Gastrocnemius medialis (tissue), 4 donors: ENCODE measurements around the gene PCDHGA8. TPM values are rescaled to one million over a fixed set of nuclear protein-coding genes. Genes with fewer than 3 reads are reported as not detected.
"Not testable (repeated sequence)": the region's sequence is repeated elsewhere in the genome, so short reads cannot be mapped to it uniquely, and the experiment has no call there.

Source experiments
- ATAC-seq, 2 donors: fragments of 150-250 bp; one replicate each; pipeline ENCODE4 v1.9.1; 2016
- DNase-seq, 2 donors: peaks; one replicate each; pipeline ENCODE4 v3.0.0-alpha.2; 2019
- H3K27ac ChIP-seq, 4 donors: fragments of 200-600 bp; sonication (generic); 1 replicate in 1 of 4; 2 replicates in 3 of 4; pipeline ENCODE4 v1.5.1; 2016 to 2018; ENCODE audit warnings: mild to moderate bottlenecking in 2 of 4, moderate library complexity in 1 of 4
- H3K27me3 ChIP-seq, 3 donors: fragments of 200-600 bp; sonication (generic) in 2 of 3; 1 replicate in 1 of 3; 2 replicates in 2 of 3; pipeline versions ENCODE4 v1.5.1 to v1.6.0; 2016 to 2019; ENCODE audit warnings: mild to moderate bottlenecking in 1 of 3, moderate library complexity in 1 of 3
- H3K36me3 ChIP-seq, 2 donors: fragments of 200-600 bp; sonication (generic) in 1 of 2; one replicate each; pipeline ENCODE4 v1.5.1; 2017 to 2018
- H3K4me1 ChIP-seq, 2 donors: fragments of 200-600 bp; sonication (generic) in 1 of 2; one replicate each; pipeline ENCODE4 v1.5.1; 2016 to 2017; ENCODE audit warnings: mild to moderate bottlenecking in 2 of 2
- H3K4me3 ChIP-seq, 4 donors: fragments of 200-600 bp; sonication (generic) in 3 of 4; 1 replicate in 1 of 4; 2 replicates in 3 of 4; pipeline ENCODE4 v1.5.1; 2016 to 2019; ENCODE audit warnings: mild to moderate bottlenecking in 2 of 4
- H3K9me3 ChIP-seq, 3 donors: fragments of 200-600 bp; sonication (generic) in 2 of 3; 1 replicate in 1 of 3; 2 replicates in 2 of 3; pipeline ENCODE4 v1.5.1; 2016 to 2019
- CTCF ChIP-seq, 5 experiments: fragments of 450-650 bp in 3 of 5; fragments of 200-600 bp in 2 of 5; sonication (generic) in 2 of 5; IDR thresholded peaks in 4 of 5; conservative IDR thresholded peaks in 1 of 5; 1 replicate in 4 of 5; 2 replicates in 1 of 5; pipeline ENCODE4 v1.5.1; 2016 to 2019; ENCODE audit warnings: antibody characterized with exemption in 5 of 5, mild to moderate bottlenecking in 3 of 5, moderate library complexity in 3 of 5
- POLR2A ChIP-seq, 2 donors: fragments of 450-650 bp; IDR thresholded peaks; one replicate each; pipeline ENCODE4 v1.6.1; 2017; ENCODE audit warnings: antibody characterized with exemption in 2 of 2, mild to moderate bottlenecking in 2 of 2, moderate library complexity in 2 of 2
- in situ Hi-C, 4 donors: fragments of 200-750 bp; cut with MboI; loops; one replicate each; pipeline versions ENCODE4 v1.15.0 to v1.8.0; 2017; ENCODE audit warnings: low sequenced_read_pairs in 4 of 4
- intact Hi-C: fragments of 100-400 bp; cut with DNase I; formaldehyde crosslinking; loops from one replicate; pipeline ENCODE4 v1.15.1; 2023; ENCODE audit warnings: low total_unique reads
- total RNA-seq, 4 donors: library from RNA; depleted of rRNA; stranded (reverse); fragments of >200 nt; gene quantifications; one replicate each; pipeline versions ENCODE4 v1.1.0 to v1.2.3, GENCODE V29; 2016

Gene PCDHGA8
- total RNA-seq, 4 donors from 2014 or later: 0.82 to 1.8 (median 1.2) TPM

- Histone ChIP-seq H3K4me1 (peaks cover 4 to 15% of the 10 kb centered on the region in 2 donors), H3K36me3 (no peaks in the 10 kb centered on the region), H3K27me3 (no peaks in the 10 kb centered on the region), H3K27ac (no peak overlapping the region), H3K4me3 (no peak overlapping the region), H3K9me3 (peaks cover 0 to 8% (median 0%) of the 10 kb centered on the region in 3 donors)
- intact Hi-C loops: loop anchor here (5.0 kb wide), 1 partner anchor 39 kb away; the partner anchor contains the start of genes PCDHGA6 and PCDHGB3
- DNase-seq (no peak), ATAC-seq (no peak)
- TF ChIP-seq CTCF (IDR thresholded peaks at IDR 0.05 in 4 of 5, conservative IDR thresholded peaks at IDR 0.05 in 1 of 5) (no peak), POLR2A (IDR thresholded peaks at IDR 0.05) (no peak)
- in situ Hi-C loops: no loop called here
Observed at GRCh38 chr5:141411575-141411974, 19.1 kb downstream of the PCDHGA8 start.

GRCh38 chr5:141412854-141413539, 20.6 kb downstream of the PCDHGA8 start, which contains the start of gene PCDHGA10:
Gene PCDHGA10 (plus strand): TSS chr5:141412987. CDS start chr5:141413176, 189 bp downstream.
- ATAC-seq (peak; percentile 63 to 64), DNase-seq (peak in 1 of 2 donors; percentile 55)

GRCh38 chr5:141413540-141414069, 21.2 kb downstream of the PCDHGA8 start:
- H3K36me3 ChIP-seq: no peaks in the 10 kb centered on the region
- H3K27me3 ChIP-seq: peaks cover 0 to 2% (median 0%) of the 10 kb centered on the region in 3 donors
- H3K9me3 ChIP-seq: peaks cover 0 to 9% (median 0%) of the 10 kb centered on the region in 3 donors
- peaks cover 5 to 20% of the 10 kb centered on the region in 2 donors for H3K4me1 ChIP-seq
- ATAC-seq (no peak), DNase-seq (no peak)
- TF ChIP-seq POLR2A (IDR thresholded peaks at IDR 0.05) (no peak), CTCF (IDR thresholded peaks at IDR 0.05 in 4 of 5, conservative IDR thresholded peaks at IDR 0.05 in 1 of 5) (no peak)
- intact Hi-C loops (loop anchor here (5.0 kb wide), 1 partner anchor 41 kb away; the partner anchor contains the start of genes PCDHGA6 and PCDHGB3), in situ Hi-C loops (no loop called here)
- H3K27ac ChIP-seq: peak overlapping the region in 1 of 4 donors; percentile 61
- H3K4me3 ChIP-seq: peak overlapping the region; percentile 35 to 50 (median 46)

More at GRCh38 chr5:141412854-141413539, 20.6 kb downstream of the PCDHGA8 start, which contains the start of gene PCDHGA10:
- intact Hi-C loops: loop anchor here (5.0 kb wide), 1 partner anchor 41 kb away; the partner anchor contains the start of genes PCDHGA6 and PCDHGB3
- no peaks in the 10 kb centered on the region for H3K36me3 ChIP-seq
- peaks cover 0 to 8% (median 0%) of the 10 kb centered on the region in 3 donors for H3K9me3 ChIP-seq
- in situ Hi-C loops: no loop called here
- H3K27me3 ChIP-seq: no peaks in the 10 kb centered on the region
- H3K4me1 ChIP-seq: peaks cover 0 to 15% of the 10 kb centered on the region in 2 donors
- peak within 1 kb of the TSS; percentile 24 to 61 (median 41) for H3K27ac ChIP-seq
- H3K4me3 ChIP-seq: peak within 1 kb of the TSS; percentile 35 to 50 (median 46)
- TF ChIP-seq POLR2A (IDR thresholded peaks at IDR 0.05) (no peak), CTCF (IDR thresholded peaks at IDR 0.05 in 4 of 5, conservative IDR thresholded peaks at IDR 0.05 in 1 of 5) (peak; percentile 40 to 71 (median 57))

GRCh38 chr5:141414548-141415274, 22.3 kb downstream of the PCDHGA8 start:
- not testable (repeated sequence) for H3K4me3 ChIP-seq, H3K27me3 ChIP-seq, DNase-seq, ATAC-seq, H3K36me3 ChIP-seq, H3K27ac ChIP-seq
- in situ Hi-C loops: loop anchor here in 1 of 4 donors (5.0 kb wide), 1 partner anchor 148 kb away; no protein-coding TSS in a partner anchor
- peaks cover 0 to 12% (median 0%) of the 10 kb centered on the region in 3 donors for H3K9me3 ChIP-seq
- intact Hi-C loops: loop anchor here (5.0 kb wide), 1 partner anchor 42 kb away; the partner anchor contains the start of genes PCDHGA6 and PCDHGB3
- H3K4me1 ChIP-seq: peaks cover 8 to 29% of the 10 kb centered on the region in 2 donors

- intact Hi-C loops, H3K4me3 ChIP-seq, DNase-seq, H3K27me3 ChIP-seq, H3K27ac ChIP-seq, H3K36me3 ChIP-seq, ATAC-seq: not testable (repeated sequence)
- H3K9me3 ChIP-seq: peaks cover 0 to 14% (median 0%) of the 10 kb centered on the region in 3 donors
- H3K4me1 ChIP-seq: peaks cover 8 to 32% of the 10 kb centered on the region in 2 donors
- in situ Hi-C loops: loop anchor here in 1 of 4 donors (5.0 kb wide), 1 partner anchor 147 kb away; no protein-coding TSS in a partner anchor
Observed at GRCh38 chr5:141415275-141415618, 22.8 kb downstream of the PCDHGA8 start.
